ENCODE data around the gene ASAP2. TPM values are rescaled to one million over a fixed set of nuclear protein-coding genes. Genes with fewer than 3 reads are reported as not detected.

The ASAP2 gene
- total RNA-seq, 4 donors from 2014 or later: 22.0 to 54.6 (median 30.0) TPM

GRCh38 chr2:9430316-9431293 lies 224.0 kb downstream of the ASAP2 start:
- 63% methylated on average over 2 of the region's 2 CpGs for WGBS
- DNase-seq (ENCODE audit: low spot score in 2 of 2): no peak
- H3K27me3 ChIP-seq: no peaks in the 10 kb centered on the region
- no peak for TF ChIP-seq POLR2AphosphoS5 (IDR thresholded peaks at IDR 0.05)
- TF ChIP-seq POLR2A (IDR thresholded peaks at IDR 0.05): no peak
- TF ChIP-seq, protein P1, sequence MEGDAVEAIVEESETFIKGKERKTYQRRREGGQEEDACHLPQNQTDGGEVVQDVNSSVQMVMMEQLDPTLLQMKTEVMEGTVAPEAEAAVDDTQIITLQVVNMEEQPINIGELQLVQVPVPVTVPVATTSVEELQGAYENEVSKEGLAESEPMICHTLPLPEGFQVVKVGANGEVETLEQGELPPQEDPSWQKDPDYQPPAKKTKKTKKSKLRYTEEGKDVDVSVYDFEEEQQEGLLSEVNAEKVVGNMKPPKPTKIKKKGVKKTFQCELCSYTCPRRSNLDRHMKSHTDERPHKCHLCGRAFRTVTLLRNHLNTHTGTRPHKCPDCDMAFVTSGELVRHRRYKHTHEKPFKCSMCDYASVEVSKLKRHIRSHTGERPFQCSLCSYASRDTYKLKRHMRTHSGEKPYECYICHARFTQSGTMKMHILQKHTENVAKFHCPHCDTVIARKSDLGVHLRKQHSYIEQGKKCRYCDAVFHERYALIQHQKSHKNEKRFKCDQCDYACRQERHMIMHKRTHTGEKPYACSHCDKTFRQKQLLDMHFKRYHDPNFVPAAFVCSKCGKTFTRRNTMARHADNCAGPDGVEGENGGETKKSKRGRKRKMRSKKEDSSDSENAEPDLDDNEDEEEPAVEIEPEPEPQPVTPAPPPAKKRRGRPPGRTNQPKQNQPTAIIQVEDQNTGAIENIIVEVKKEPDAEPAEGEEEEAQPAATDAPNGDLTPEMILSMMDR (IDR thresholded peaks at IDR 0.05): no peak
- no peak for TF ChIP-seq EP300 (IDR thresholded peaks at IDR 0.05)
- H3K9me3 ChIP-seq: no peaks in the 10 kb centered on the region
- H3K36me3 ChIP-seq: peaks cover 65% of the 10 kb centered on the region
- peaks cover 1% of the 10 kb centered on the region for H3K4me1 ChIP-seq
- no peak overlapping the region for H3K27ac ChIP-seq
- H3K4me3 ChIP-seq: no peak overlapping the region

- TF ChIP-seq EP300 (IDR thresholded peaks at IDR 0.05) (no peak), POLR2AphosphoS5 (IDR thresholded peaks at IDR 0.05) (no peak), POLR2A (IDR thresholded peaks at IDR 0.05) (no peak)
- TF ChIP-seq, protein P1 (IDR thresholded peaks at IDR 0.05): no peak
- Histone ChIP-seq H3K9me3 (no peaks in the 10 kb centered on the region), H3K4me1 (no peaks in the 10 kb centered on the region), H3K4me3 (no peak overlapping the region), H3K36me3 (peaks cover 93% of the 10 kb centered on the region), H3K27me3 (no peaks in the 10 kb centered on the region), H3K27ac (no peak overlapping the region)
- 92% methylated on average over 2 of the region's 2 CpGs for WGBS
- no peak for DNase-seq (ENCODE audit: low spot score in 2 of 2)
Measured at GRCh38 chr2:9434489-9434888, 227.9 kb downstream of the ASAP2 start.

DNA sequence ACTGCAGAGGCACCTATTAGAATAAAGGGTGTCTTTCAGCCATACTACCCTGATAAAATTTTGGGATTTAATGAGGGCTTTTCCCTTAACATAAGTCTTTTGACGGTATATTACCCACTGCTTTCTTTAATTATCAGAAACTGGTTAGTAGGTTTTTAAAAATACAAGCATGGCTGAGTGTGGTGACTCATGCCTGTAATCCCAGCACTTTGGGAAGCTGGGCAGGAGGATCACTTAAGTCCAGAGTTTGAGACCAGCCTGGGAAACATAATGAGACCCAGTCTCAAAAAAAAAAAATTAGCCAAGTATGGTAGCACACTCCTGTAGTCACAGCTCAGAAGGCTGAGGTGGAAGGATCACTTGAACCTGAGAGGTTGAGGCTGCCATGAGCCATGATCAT lies 232.9 kb downstream of the ASAP2 start:
- 97% methylated on average over 1 of the region's 1 CpG for WGBS

GRCh38 chr2:9440058-9440727 lies 233.6 kb downstream of the ASAP2 start:
- 70% methylated on average over 1 of the region's 1 CpG for WGBS
- no peak for DNase-seq (ENCODE audit: low spot score in 2 of 2)
- H3K27me3 ChIP-seq: no peaks in the 10 kb centered on the region
- no peaks in the 10 kb centered on the region for H3K4me1 ChIP-seq
- H3K27ac ChIP-seq: no peak overlapping the region
- H3K36me3 ChIP-seq: peaks cover 88% of the 10 kb centered on the region
- no peak overlapping the region for H3K4me3 ChIP-seq
- no peaks in the 10 kb centered on the region for H3K9me3 ChIP-seq
- TF ChIP-seq, protein P1 (IDR thresholded peaks at IDR 0.05): no peak
- no peak for TF ChIP-seq POLR2A (IDR thresholded peaks at IDR 0.05)
- no peak for TF ChIP-seq POLR2AphosphoS5 (IDR thresholded peaks at IDR 0.05)
- TF ChIP-seq EP300 (IDR thresholded peaks at IDR 0.05): no peak

More for the DNA sequence above, 232.9 kb downstream of the ASAP2 start:
- Histone ChIP-seq H3K9me3 (no peaks in the 10 kb centered on the region), H3K4me3 (no peak overlapping the region), H3K36me3 (peaks cover 87% of the 10 kb centered on the region), H3K27me3 (no peaks in the 10 kb centered on the region), H3K4me1 (no peaks in the 10 kb centered on the region), H3K27ac (no peak overlapping the region)
- TF ChIP-seq POLR2A (IDR thresholded peaks at IDR 0.05): no peak
- TF ChIP-seq EP300 (IDR thresholded peaks at IDR 0.05): no peak
- TF ChIP-seq, protein P1 (IDR thresholded peaks at IDR 0.05): no peak
- no peak for TF ChIP-seq POLR2AphosphoS5 (IDR thresholded peaks at IDR 0.05)
- DNase-seq (ENCODE audit: low spot score in 2 of 2): no peak

- TF ChIP-seq POLR2AphosphoS5 (IDR thresholded peaks at IDR 0.05) (no peak), EP300 (IDR thresholded peaks at IDR 0.05) (no peak), POLR2A (IDR thresholded peaks at IDR 0.05) (no peak)
- TF ChIP-seq, protein P1 (IDR thresholded peaks at IDR 0.05): no peak
- no peak overlapping the region for H3K4me3 ChIP-seq
- H3K36me3 ChIP-seq: peaks cover 84% of the 10 kb centered on the region
- H3K9me3 ChIP-seq: no peaks in the 10 kb centered on the region
- WGBS: 88% methylated on average over 3 of the region's 3 CpGs
- no peaks in the 10 kb centered on the region for H3K4me1 ChIP-seq
- no peaks in the 10 kb centered on the region for H3K27me3 ChIP-seq
- no peak for DNase-seq (ENCODE audit: low spot score in 2 of 2)
- no peak overlapping the region for H3K27ac ChIP-seq
Measured at GRCh38 chr2:9441556-9441955, 234.9 kb downstream of the ASAP2 start.

All from suprapubic skin (tissue), 4 donors.